Suppressor macrophage (primary cell): ENCODE measurements around the gene NFATC2.
A peak's percentile ranks its signal among the peaks of the same experiment; 100 is the strongest.
"Not testable (repeated sequence)": the region's sequence is repeated elsewhere in the genome, so short reads cannot be mapped to it uniquely, and the experiment has no call there.

Source experiments
- DNase-seq, 4 experiments: peaks; one replicate each; pipeline ENCODE4 v3.0.0-alpha.2; 2020 to 2022

Gene NFATC2

DNA sequence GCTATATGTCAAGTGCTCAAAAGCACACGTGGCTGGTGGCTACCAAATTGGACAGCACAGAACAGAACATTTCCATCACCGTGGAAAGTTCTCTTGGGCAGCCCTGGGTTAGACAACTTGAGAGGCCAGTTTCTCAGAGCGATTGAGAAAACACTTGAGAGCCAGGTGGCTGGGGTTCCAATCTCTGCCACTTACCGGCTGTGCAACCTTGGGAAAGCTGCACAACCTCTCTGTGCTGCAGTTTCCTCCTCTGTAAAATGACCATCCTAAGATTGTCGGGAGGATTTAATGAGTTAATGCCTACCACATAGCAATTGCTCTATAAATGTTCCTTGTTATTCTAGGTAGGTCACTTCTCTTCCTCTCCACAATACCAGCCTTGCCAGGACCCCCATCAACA, 25.1 kb upstream of the NFATC2 start:
- DNase-seq, result no peak

DNA sequence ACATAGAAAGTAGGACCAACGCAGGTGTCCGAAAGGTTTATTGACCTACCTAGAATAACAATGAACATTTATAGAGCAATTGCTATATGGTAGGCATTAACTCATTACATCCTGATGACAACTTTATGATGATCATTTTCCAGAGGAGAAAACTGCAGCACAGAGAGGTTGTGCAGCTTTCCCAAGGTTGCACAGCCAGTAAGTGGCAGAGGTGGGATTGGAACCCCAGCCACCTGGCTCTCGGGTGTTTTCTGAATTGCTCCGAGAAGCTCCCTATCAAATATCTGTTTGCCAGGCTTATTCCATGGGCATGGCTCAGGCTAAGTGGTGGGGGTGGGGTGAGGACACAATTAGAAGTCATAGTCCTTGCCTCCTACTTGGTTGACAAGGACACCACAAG, 24.1 kb upstream of the NFATC2 start:
- no peak for DNase-seq

DNA sequence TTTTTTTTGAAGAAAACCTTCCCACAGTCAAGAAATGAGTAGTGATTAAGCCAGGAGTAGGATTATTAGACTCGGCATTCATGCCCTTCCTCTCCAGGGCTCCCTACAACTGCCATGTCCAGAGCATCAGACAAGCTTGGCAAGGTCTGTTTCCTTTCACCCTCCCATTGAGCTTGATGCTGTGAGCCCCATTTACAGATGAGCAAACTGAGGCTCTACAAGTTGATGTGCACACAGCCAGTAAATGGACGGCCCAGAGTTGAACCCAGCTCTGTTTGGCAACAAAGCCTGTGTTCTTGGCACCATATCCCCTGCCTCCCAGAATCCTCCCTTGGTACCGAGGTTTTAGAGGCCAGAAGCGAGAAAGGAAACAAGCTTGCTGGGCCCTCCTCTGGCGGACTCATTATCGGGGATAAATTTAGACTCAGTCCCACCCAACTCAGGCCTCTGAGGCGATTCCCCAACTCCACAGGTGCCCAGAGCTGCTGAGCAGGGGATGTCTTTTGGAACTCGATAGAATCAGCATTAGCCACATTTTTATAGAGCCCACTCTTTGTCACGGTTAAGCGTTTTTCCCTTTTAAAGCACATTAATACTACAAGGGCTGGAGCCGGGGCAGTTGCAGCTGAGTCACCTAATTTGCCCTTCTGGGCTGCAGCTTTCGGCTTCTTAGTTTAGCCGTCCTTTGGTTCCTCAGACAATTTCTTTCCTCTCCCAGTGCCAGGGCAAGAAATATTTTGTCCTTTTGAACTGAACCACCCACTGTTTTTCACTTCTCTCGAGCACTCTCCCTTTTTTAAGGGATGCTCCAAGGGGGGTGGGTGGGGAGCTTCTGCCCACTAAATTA, 23.0 kb upstream of the NFATC2 start:
- no peak for DNase-seq

DNA sequence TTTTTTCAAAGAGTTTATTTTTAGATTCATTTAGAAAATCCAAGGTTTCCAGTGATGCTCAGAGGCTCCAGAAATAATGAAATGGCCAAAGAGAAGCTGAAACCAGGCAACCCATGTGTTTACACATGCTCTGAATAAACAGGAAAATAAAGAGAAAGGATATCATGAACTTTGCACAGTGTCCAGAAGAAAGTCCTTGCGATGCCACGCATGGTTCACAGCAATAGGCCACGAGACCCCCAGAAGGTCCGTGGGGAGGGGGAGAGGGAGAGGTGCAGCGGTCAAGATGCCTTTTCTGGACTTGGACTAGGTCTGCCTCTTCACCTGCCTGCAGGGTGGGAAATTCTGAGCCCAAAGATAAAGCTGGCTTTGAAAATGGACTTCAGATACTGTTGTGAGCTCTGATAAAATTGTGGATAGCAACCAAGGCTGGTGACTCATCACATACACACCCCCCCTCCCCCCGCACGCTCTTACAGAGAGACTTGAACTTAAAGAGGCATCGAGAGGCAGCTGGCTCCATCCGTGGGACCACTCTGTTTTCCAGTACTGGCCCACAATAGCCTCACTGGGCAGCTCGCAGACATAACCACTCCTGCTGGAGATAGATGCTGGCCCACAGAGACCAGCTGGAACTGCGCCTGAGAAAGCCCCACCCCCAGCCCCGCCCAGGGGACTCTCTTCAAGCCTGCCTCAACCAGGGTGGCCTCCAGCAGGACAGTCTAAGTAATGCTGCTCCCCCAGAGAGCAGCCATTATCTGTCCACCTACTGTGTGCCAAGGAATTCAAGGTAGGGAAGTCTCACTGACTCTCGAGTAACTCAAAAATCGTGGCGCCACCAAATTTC, 21.2 kb upstream of the NFATC2 start:
- DNase-seq, result no peak

DNA sequence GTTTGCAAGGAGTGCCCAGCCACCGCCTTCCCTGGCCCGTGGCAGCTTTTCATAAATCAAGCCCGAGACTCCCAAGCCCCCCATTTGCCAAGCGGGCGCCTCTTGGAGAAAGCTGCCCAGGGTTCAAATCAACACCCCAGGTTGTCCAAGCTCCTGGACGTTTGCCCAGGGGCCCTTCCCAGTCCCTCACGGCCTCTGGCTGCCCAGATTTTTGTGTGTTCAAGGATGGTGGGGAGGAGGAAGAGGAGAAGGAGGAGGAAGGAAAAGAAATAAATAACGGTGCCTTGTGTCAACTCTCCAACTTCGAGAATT, 20.6 kb upstream of the NFATC2 start:
- DNase-seq, result no peak

DNA sequence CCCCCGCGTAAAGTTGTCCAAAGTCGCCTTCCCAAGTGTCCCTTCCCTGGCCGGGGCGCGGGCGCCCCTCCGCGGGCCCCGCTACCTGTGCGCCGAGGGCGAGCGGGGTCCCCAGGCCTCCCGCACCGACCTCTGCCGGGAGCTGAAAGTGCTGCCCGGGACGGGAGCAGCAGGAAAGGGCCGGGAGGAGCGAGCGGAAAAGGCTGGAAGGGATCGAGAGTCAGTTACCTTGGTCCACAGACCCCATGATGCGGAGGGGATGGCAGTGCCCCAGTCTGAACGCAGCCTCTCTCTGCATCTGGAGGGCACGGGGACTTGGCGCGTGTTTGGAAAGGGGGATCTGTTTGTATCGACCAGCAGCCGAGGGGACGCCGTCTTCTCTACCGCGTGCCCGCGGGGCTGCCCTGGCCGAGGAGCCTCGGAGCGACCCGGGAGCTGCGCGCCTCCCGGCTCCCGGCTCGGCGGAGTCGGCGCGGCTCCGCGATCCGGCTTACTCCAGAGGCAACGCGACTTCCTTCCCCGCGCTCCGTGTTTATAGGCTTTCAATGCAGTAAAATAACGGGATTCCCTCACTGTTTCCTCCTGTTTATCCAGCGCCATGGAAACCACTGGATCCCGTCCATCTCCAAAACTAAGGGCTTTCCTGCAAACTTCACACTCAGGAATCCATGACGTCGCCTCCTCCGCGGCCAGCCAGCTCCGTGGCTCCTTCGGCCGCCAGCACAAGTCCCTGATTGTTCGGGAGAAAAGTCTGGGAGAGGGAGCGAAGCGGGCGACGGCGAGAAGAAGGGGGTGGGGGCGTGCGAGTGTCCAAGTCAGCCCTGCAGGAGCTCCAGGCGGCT, 20.0 kb upstream of the NFATC2 start:
- peak in 2 of 4 experiments; percentile 16 to 45 for DNase-seq

DNA sequence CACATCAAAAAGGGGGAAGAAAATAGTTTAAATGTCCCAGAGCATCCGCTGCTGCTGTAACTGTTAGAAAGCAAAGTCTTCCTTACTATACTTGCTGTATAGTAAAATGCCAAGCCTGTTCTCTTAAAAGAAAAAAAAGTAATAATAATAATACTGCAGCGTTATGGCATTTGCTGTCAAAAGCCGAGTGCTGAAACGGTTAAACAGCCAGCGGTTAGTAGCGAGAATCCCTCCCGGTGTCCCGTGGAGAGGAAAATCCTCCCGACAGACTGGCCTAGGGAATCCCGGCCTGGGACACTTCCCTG, 19.5 kb upstream of the NFATC2 start:
- DNase-seq, result no peak

DNA sequence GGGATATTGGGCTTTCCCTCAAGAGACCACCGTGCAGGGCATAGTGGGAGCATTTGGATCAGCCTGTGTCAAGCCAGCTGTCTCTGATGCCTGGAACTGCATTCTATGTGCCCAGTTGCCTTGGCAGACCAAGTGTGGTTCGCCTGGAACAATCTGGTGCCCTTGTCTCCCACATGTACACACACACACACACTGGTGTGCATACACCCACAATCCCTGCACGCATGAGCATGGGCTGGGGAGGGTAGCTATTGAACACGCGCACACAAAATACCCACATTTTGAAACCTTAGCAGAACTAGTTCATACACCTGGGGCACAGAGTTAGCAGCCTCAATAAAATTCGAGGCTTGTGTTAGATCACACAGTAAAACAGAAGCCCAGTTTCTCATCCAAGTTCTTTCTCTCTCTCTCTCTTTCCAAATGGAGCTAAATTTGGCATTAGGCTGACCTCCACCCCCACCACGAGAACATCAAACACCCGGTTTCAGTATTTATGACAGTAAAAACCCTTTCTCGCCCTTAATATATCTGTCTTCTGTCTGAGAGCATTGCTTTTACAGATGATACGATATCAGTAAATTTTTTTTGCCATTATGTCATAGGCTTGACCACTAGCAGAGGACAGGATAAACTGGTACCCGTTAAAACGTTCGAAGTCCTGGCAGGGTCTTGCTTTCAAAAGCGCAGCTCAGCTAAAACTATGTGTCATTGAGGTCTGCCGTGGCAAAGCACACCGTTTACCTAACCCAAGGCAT, 18.2 kb upstream of the NFATC2 start:
- DNase-seq, result no peak

DNA sequence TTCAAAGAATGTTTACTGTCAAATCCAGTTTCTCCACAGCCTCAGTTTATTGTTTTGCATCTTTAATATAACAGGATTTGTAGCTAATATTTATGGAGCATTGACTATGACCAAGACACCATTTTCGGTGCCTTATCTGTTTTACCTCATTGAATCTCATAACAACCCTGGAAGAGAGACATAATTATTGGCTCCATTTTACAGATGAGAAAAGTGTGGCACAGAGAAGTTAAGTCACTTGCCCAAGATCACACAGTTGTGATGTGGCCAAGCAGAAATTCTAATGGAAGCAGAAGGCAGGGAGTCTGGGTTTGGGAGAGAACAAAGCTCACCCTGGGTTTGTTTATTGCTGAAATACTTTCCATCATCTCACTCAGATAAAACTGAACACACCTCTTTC, 17.5 kb upstream of the NFATC2 start:
- DNase-seq, result no peak

DNA sequence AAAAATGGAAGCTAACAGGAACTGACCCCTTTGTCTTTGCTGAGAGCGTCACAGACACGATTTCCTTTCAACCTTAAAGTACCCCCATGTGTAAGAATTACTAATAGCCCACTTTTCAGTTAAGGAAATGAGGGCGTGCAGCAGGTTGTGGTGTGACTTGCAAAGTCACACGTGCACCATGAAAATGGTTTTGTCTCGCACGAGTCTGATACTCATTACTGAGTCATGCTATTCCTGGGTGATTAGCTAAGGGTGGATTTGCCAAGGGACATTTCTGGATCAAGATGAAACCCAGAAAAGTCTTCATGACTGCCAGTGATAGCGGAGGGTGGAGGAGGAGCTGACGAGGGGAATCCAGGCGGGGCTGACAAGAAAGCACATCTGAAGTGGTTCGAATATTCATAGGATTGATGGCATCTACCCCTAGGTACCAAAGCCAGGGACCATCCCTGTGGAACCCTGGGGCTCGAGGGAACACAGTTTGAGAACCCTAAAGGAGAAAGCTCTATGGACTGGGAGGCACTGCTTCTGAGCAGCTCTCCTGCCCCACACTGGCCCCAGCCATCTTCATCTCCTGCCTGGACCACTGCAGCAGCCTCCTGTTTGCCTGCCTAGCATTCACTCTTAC, 12.1 kb upstream of the NFATC2 start:
- DNase-seq, result no peak

DNA sequence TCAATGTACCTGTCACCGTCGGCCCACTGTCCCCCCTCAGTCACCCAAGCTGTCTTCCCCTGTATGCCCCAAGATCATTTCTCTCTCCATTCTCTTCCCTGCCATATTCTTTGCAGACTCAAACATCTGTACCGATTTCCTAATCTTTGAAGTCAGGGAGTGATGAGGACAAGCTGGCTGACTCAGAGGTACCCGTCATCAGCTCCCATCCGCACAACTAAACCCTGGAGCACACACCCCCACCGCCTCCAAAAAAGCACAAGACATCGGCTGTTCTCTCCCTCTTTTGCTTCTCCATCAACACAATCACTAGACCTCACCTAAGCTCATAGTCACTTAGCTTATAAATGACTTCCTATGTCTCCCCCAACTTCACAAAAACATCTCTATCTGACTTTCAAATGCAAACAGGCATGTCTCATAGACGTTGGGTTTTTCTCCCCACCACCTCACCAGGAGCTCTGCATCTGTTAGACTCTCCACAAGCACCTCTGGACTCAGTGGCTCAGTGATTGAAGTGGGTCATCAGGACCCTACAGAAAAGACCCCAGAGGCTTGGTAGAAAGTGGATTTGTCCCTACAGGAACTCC, 11.5 kb upstream of the NFATC2 start:
- DNase-seq, result no peak

DNA sequence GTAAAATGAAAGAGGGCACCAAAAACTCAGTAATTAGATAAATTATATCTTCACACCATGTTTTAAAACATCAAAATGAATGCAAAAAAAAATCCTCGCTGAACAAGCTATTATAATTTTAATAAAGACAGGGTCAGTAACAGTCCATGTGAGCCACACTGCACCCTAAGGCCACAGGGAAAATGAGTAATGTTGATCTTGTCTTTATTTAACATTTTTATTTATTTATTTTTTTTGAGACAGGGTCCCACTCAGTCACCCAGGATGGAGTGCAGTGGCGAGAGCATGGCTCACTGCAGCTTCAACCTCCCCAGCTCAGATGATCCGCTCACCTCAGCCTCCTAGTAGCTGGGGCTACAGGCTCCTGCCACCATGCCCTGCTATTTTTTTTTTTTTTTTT, 8.7 kb upstream of the NFATC2 start:
- no peak for DNase-seq

DNA sequence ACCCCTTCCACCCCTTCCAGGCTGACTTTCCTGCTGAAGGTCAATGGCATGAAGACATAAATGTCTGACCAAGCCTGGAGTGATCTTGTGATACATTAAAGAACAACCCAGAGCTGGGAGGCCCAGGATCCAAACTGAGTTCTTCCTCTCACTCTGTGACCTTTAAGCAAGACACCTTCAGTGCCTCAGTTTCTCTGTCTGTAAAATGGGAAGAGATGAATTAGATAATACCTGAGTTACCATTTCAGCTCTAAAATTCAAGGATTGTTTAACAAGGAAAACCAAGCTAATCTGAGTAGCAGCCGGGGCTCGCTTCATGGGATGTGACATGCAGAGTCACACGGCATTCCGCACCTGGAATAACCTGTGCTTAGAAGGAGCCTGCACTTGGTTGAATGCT, 7.0 kb upstream of the NFATC2 start:
- no peak for DNase-seq

DNA sequence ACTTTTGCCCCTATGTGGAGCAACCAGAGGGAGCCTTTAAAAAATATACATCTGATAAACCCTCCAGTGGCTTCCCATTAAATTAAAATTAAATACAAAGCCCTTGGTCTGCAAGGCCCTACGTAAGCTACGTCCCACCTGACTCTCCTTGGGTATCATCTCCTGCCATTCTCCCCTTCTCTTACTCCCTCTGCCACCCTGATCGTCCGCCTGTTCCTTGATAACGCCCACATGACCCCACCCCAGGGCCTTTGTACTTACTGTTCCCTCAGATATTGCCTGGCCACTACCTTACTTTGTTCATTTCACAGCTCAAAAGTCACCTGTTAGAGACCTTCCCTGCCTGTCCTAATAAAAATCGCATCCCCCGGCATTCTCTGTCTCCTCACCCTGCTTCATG, 5.4 kb upstream of the NFATC2 start:
- no peak for DNase-seq

DNA sequence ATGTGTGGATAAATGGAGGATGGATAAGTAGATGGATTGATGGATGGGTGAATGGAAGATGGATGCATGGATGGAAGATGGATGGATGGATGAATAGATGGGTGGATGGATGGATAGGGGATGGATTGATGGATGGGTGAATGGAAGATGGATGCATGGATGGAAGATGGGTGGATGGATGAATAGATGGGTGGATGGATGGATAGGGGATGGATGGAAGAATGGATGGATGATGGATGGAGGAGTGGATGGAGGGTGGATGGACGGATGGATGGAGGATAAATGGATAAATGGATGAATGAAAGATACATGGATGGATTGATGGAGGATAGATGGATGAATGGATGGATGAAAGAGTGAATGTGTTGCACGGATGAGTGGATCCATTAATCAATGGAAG, 3.0 kb upstream of the NFATC2 start:
- no peak for DNase-seq

DNA sequence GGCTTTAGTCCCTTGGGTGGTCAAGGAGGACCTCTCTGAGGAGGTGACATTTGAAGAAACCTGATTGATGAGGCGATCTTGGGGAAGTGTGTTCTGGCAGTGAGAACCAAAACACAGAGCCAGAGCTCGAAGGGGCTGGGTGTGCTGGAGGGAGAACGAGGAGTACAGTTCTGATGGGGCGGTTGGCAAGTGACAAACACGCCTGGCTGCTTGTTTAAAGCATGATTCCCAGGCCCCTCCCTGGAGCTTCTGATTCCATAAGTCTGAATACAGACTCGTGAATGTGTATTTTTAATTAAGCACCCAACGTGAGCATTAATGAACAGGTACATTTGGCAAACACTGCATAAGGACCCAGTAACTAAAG, 886 bp upstream of the NFATC2 start:
- DNase-seq, result no peak

DNA sequence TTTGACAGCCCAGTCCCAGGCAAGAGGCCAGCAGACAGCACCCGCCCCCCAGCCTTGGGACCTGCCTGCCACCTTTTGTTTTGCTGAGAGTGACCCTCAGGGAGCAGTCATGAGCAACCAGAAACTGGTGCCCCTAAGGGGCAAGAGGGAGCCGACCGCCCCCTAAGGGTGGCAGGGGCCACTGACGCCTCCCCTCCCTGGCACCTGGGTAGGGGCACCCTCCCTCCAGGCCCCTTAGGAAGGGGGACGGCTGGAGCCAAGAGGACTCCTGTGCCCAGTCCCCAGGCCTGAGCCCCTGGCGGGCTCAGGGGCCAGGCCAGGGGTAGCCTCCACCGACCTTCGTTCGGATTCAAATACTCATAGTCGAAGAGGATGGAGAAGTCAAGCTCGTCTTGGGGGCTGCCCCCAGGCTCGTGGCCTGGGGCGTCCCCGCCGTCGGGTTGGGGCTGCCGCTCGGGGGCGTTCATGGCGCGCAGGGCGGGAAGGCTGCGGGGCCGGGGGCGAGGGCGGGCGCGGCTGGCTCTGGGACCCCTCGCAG, 417 bp downstream of the NFATC2 start:
- peak in 1 of 4 experiments; percentile 16 for DNase-seq

DNA sequence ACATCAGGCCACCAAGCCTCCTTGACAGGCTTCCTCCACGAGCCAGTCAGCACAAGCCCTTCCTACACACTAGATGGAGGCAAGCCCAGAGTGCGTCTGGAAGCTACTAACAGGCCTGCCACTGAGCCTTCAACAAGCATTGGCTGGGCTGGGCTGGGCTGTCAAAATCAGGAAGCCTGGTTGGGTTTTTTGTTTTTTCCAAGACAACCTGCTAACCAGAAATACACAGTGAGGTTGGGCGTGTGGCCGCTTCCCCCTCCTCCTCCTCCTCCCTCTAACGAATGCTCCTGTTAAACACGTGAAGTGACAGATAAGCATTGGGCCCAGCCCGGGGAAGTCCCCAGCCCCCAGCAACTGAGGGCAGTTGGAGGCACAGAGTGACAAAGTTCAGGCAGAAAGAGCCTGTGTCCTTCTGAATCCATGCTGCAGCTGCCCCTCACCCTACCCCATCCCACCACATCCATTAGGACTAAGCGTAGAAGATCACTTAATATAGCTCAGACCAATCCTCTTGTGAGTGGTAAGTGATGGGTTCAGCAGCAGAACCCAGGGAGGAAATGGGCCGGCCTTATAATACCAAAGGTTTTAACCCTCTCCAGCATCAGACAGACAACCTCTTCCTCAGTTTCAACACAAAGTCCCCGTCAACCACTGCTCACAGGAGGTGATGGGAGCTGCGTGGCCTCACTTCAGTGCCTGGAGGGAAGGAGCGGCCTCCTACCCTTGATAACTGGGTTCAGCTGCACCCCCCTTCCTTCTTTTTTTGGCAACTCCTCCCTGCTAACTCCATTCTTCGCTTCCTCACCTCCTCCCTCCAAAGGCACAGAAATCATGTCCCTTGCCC, 1.1 kb downstream of the NFATC2 start:
- DNase-seq, result peak; percentile 82 to 90 (median 84)

DNA sequence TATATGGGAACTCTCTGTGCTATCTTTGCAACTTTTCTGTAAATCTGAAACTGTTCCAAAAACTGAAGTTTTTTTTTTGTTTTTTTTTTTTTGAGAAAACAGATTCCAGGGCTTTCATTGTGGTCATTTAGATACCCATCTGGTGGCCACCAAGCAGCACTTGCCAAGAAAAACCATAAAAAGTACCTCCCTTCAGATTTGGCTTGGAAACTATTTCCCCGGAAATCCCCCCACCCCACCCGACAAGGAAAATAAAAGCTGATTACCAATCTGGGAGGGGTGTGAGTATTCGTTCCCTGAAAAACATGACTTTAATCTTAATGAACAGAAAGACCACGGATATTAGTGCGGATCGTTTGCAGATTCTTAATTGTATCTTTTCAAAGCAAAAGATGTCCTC, 1.9 kb downstream of the NFATC2 start:
- no peak for DNase-seq

DNA sequence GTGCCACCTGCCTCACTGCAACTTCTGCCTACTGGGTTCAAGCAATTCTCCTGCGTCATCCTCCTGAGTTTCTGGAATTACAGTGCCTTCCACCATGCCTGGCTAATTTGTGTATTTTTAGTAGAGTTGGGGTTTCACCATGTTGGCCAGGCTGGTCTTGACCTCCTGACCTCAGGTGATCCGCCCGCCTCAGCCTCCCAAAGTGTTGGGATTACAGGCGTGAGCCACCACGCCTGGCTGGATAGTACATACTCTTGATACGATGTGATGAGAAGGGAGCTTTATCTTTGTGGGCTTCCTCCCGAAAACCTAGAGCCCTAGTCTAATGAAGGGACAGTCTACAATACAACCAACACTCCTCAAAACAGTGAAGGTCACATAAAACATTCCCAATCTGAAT, 2.4 kb downstream of the NFATC2 start:
- not testable (repeated sequence) for DNase-seq
